SK-N-SH (cell line): ENCODE data around the gene PRRX2.

Experiments used
- CTCF ChIP-seq: fragments of 200-600 bp; sonication (generic); IDR thresholded peaks from 2 replicates; pipeline ENCODE4 v1.6.1; 2017; ENCODE audit warnings: antibody characterized with exemption, mild to moderate bottlenecking, moderate library complexity
- EP300 ChIP-seq, 2 experiments: IDR thresholded peaks; 2 replicates each; pipeline versions ENCODE4 v1.4.0 to v1.6.1; 2012; ENCODE audit warnings: borderline replicate concordance in 1 of 2, low read depth in 1 of 2, low read length in 1 of 2
- JUND ChIP-seq: IDR thresholded peaks from 2 replicates; pipeline ENCODE4 v1.4.0; 2012
- SIN3A ChIP-seq: IDR thresholded peaks from 2 replicates; pipeline ENCODE4 v1.6.1; 2012; ENCODE audit warnings: low read depth, mild to moderate bottlenecking, low read length, moderate library complexity, borderline replicate concordance
- TF ChIP-seq, protein P1 (sequence below): fragments of 150-350 bp; IDR thresholded peaks from 2 replicates; pipeline ENCODE4 v1.6.1; 2017; ENCODE audit warnings: antibody characterized with exemption, low read length, low read depth, borderline replicate concordance

DNA sequence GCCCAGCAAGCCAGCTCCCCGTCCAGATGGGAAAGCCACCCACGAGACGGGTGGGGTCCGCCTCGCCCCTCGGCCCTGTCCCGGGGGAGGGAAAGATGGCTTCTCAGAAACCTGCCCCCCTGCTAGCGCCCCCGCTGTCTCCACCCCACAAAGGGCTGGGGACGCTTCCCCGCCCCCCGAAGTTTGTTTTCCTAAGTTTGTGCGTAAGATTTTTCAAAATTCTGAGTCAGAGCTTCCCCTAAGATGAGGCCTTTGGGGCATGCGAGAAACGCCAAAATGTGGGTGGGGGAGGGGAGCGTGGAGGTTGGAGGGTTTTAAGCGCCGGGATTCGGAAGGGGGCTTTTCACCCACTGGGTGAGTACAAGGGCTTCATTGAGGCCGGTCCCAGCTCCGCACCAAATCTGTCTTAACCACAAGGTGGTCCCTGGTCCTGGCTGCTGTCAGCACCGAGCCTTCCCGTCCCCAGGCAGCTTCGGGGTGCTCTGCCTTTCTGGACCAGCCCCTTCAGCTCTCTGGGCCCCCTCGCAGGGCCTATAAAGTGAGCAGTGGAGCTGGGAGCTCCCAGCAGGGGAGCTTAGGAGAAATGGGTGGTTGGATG is 32.3 kb downstream of the PRRX2 start:
- TF ChIP-seq JUND, result no peak
- TF ChIP-seq CTCF, result no peak
- TF ChIP-seq, protein P1, sequence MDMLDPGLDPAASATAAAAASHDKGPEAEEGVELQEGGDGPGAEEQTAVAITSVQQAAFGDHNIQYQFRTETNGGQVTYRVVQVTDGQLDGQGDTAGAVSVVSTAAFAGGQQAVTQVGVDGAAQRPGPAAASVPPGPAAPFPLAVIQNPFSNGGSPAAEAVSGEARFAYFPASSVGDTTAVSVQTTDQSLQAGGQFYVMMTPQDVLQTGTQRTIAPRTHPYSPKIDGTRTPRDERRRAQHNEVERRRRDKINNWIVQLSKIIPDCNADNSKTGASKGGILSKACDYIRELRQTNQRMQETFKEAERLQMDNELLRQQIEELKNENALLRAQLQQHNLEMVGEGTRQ, result no peak
- no peak for TF ChIP-seq SIN3A
- TF ChIP-seq EP300 (IDR thresholded peaks at IDR 0.05; ENCODE audit: borderline replicate concordance in 1 of 2, low read depth in 1 of 2, low read length in 1 of 2), result no peak
